D341Med (cell line): ENCODE measurements around the gene CLDN16.

Source experiments
- DNase-seq: peaks from one replicate; pipeline ENCODE4 v3.0.0; 2012; ENCODE audit warnings: low spot score

The CLDN16 gene

GRCh38 chr3:190442240-190442639, 54.3 kb downstream of the CLDN16 start:
- no peak for DNase-seq

- no peak for DNase-seq
Measured at GRCh38 chr3:190443257-190443656, 55.3 kb downstream of the CLDN16 start.

GRCh38 chr3:190444006-190444405, 56.0 kb downstream of the CLDN16 start:
- DNase-seq, result no peak

- no peak for DNase-seq
Measured at GRCh38 chr3:190444576-190445145, 56.7 kb downstream of the CLDN16 start.

- no peak for DNase-seq
Measured at GRCh38 chr3:190446573-190447279, 58.8 kb downstream of the CLDN16 start.

- no peak for DNase-seq
Measured at GRCh38 chr3:190448256-190448655, 60.3 kb downstream of the CLDN16 start.

- DNase-seq, result no peak
Measured at GRCh38 chr3:190449801-190450200, 61.8 kb downstream of the CLDN16 start, which contains the start of gene TMEM207. Gene TMEM207 (minus strand): TSS chr3:190449901. CDS start chr3:190449809, 92 bp downstream.

GRCh38 chr3:190455828-190456227, 67.9 kb downstream of the CLDN16 start:
- no peak for DNase-seq

GRCh38 chr3:190456770-190457169, 68.8 kb downstream of the CLDN16 start:
- DNase-seq, result no peak

- no peak for DNase-seq
Measured at GRCh38 chr3:190458040-190458439, 70.1 kb downstream of the CLDN16 start.
